A673 (cell line): Measurements from ENCODE around the gene NOB1. TPM values are rescaled to one million over a fixed set of nuclear protein-coding genes. Genes with fewer than 3 reads are reported as not detected.

ENCODE experiments used
- BruUV-seq: library from RNA; stranded (reverse); fragments of 400-500 nt; replicated peaks from 2 replicates; lab custom pipeline; 2021; lab: Mats Ljungman, UMichigan
- CTCF ChIA-PET: fragments of 300-600 bp; sonication (Branson Sonifier 250); formaldehyde crosslinking; loops from one replicate; lab custom pipeline; 2022; ENCODE audit warnings: antibody characterized with exemption; lab: Charles Lee
- POLR2A ChIA-PET: fragments of 300-600 bp; sonication (Branson Sonifier 250); formaldehyde crosslinking; loops from one replicate; lab custom pipeline; 2022; ENCODE audit warnings: antibody characterized with exemption; ENCODE audit not compliant: low non-redundant PET; lab: Charles Lee
- DNase-seq: peaks from one replicate; pipeline ENCODE4 v3.0.0-alpha.2; 2015; ENCODE audit warnings: low spot score
- H3K27ac ChIP-seq: fragments of 200-600 bp; sonication (generic); 2 replicates; pipeline ENCODE4 v1.5.1; 2016; ENCODE audit warnings: mixed run types, low read depth, mild to moderate bottlenecking, mixed read lengths, antibody characterized with exemption, low read length; ENCODE audit not compliant: poor library complexity, severe bottlenecking
- H3K27me3 ChIP-seq: fragments of 200-600 bp; sonication (generic); replicated peaks from 2 replicates; pipeline ENCODE4 v1.6.1; 2017; ENCODE audit warnings: mixed run types, low read depth, mild to moderate bottlenecking, mixed read lengths, antibody characterized with exemption, low read length; ENCODE audit not compliant: insufficient read depth, poor library complexity
- H3K36me3 ChIP-seq: fragments of 200-600 bp; sonication (generic); 2 replicates; pipeline ENCODE4 v1.6.1; 2016; ENCODE audit warnings: mixed run types, mild to moderate bottlenecking, mixed read lengths, antibody characterized with exemption, low read length; ENCODE audit not compliant: insufficient read depth, poor library complexity, severe bottlenecking
- H3K4me1 ChIP-seq: fragments of 200-600 bp; sonication (generic); 2 replicates; pipeline ENCODE4 v1.6.1; 2017; ENCODE audit warnings: mixed run types, mild to moderate bottlenecking, mixed read lengths, antibody characterized with exemption, low read length; ENCODE audit not compliant: insufficient read depth, poor library complexity, severe bottlenecking
- H3K4me3 ChIP-seq: fragments of 200-600 bp; sonication (generic); 2 replicates; pipeline ENCODE4 v1.5.1; 2016; ENCODE audit warnings: low read depth, mixed run types, mild to moderate bottlenecking, mixed read lengths, low read length; ENCODE audit not compliant: poor library complexity, severe bottlenecking
- H3K9me3 ChIP-seq: fragments of 200-600 bp; sonication (generic); 2 replicates; pipeline ENCODE4 v1.6.1; 2016; ENCODE audit warnings: mixed run types, low read depth, mild to moderate bottlenecking, mixed read lengths, antibody characterized with exemption, low read length; ENCODE audit not compliant: poor library complexity, severe bottlenecking
- CTCF ChIP-seq: fragments of 300-800, 200-600 bp; sonication (generic); conservative IDR thresholded peaks from 2 replicates; pipeline ENCODE4 v1.5.1; 2017; ENCODE audit warnings: low read depth, mild to moderate bottlenecking, antibody characterized with exemption, low read length, moderate library complexity, mixed read lengths
- EZH2 ChIP-seq: fragments of 200-600 bp; sonication (generic); IDR thresholded peaks from 2 replicates; pipeline ENCODE4 v1.6.1; 2017; ENCODE audit warnings: borderline replicate concordance, low read depth, mild to moderate bottlenecking, mixed read lengths, antibody characterized with exemption, low read length; ENCODE audit not compliant: poor library complexity, severe bottlenecking
- intact Hi-C: fragments of 100-400 bp; cut with micrococcal nuclease; formaldehyde crosslinking; loops from one replicate; pipeline ENCODE4 v1.10.0; 2022; ENCODE audit not compliant: unreplicated experiment
- total RNA-seq: library from RNA; stranded (reverse); gene quantifications from 2 replicates; pipeline ENCODE4 v1.2.3, GENCODE V29; 2021

NOB1 gene
- total RNA-seq, 1 experiment from 2014 or later: 93.3 TPM

- H3K4me1 ChIP-seq: no peaks in the 10 kb centered on the region
- H3K36me3 ChIP-seq: no peaks in the 10 kb centered on the region
- no peaks in the 10 kb centered on the region for H3K9me3 ChIP-seq
- BruUV-seq: no TSS peak
- ChIA-PET CTCF (no interaction called here), POLR2A (no interaction called here)
- intact Hi-C loops: no loop called here
- no peak for TF ChIP-seq EZH2
- TF ChIP-seq CTCF: no peak
- no peak overlapping the region for H3K4me3 ChIP-seq
- H3K27me3 ChIP-seq: no peaks in the 10 kb centered on the region
- no peak for DNase-seq
- no peak overlapping the region for H3K27ac ChIP-seq
These were observed 26.4 kb upstream of the NOB1 start for GRCh38 chr16:69781118-69781517.

DNA sequence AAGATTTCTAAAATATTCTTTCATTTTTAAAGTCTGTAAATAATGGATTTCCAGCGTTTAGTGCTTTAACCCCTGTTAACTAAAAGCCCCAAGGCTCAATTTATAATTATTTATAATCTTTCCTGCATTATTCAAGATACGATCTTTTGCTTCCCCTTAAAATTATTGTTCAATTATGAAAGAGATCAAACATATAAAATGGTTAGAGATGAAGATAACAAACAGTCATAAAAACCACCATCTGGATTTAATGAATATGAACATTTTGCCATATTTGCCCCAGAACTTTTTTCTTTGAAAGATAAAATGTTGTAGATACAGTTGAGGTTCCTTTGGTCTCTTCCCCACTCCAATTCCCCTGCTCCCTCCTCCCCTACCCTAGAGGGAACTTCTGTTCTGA is 25.0 kb upstream of the NOB1 start:
- Histone ChIP-seq H3K27me3 (no peaks in the 10 kb centered on the region), H3K4me3 (no peak overlapping the region), H3K27ac (no peak overlapping the region), H3K9me3 (no peaks in the 10 kb centered on the region), H3K4me1 (no peaks in the 10 kb centered on the region), H3K36me3 (no peaks in the 10 kb centered on the region)
- TF ChIP-seq CTCF (no peak), EZH2 (no peak)
- no TSS peak for BruUV-seq
- DNase-seq: no peak
- ChIA-PET CTCF (no interaction called here), POLR2A (no interaction called here)
- intact Hi-C loops: no loop called here

GRCh38 chr16:69775563-69775962 is 20.8 kb upstream of the NOB1 start:
- Histone ChIP-seq H3K27me3 (no peaks in the 10 kb centered on the region), H3K4me1 (no peaks in the 10 kb centered on the region), H3K9me3 (no peaks in the 10 kb centered on the region), H3K4me3 (no peak overlapping the region), H3K36me3 (no peaks in the 10 kb centered on the region), H3K27ac (no peak overlapping the region)
- no TSS peak for BruUV-seq
- POLR2A ChIA-PET: no interaction called here
- DNase-seq: no peak
- intact Hi-C loops: no loop called here
- TF ChIP-seq CTCF (no peak), EZH2 (no peak)
- CTCF ChIA-PET: no interaction called here
